Right lung (tissue), 10 donors: ENCODE data around the gene TCHP. TPM values are rescaled to one million over a fixed set of nuclear protein-coding genes. Genes with fewer than 3 reads are reported as not detected.
"Not testable (repeated sequence)": the region's sequence is repeated elsewhere in the genome, so short reads cannot be mapped to it uniquely, and the experiment has no call there.

Experiments used
- DNase-seq, 2 donors: peaks; one replicate each; pipeline ENCODE4 v3.0.0-alpha.2; 2013
- long read RNA-seq, 8 donors: transcript quantifications; one replicate each; lab custom pipeline, GENCODE V29; 2026
- polyA plus RNA-seq, 5 donors: library from polyadenylated mRNA; unstranded; fragments of 120-200 nt; gene quantifications; one replicate each; pipeline versions ENCODE4 v1.2.1 to v1.2.3, GENCODE V29; 2013; ENCODE audit warnings: inconsistent platforms in 1 of 5, low replicate concordance in 1 of 5; ENCODE audit not compliant: insufficient read length in 5 of 5, insufficient read depth in 1 of 5

The TCHP gene
- polyA plus RNA-seq: 10 to 100 TPM; 19.8 to 26.0 (median 20.7) TPM
- long read RNA-seq, donor 1, partial matches to known transcripts: 6 of 8 reads
- long read RNA-seq, donor 1, other reads (novel, unspliced or antisense): 0 of 8 reads
- long read RNA-seq, donor 2, partial matches to known transcripts: 0 of 4 reads
- long read RNA-seq, donor 2, other reads (novel, unspliced or antisense): 0 of 4 reads
- long read RNA-seq, donor 3, partial matches to known transcripts: 0 of 2 reads
- long read RNA-seq, donor 3, other reads (novel, unspliced or antisense): 0 of 2 reads
- long read RNA-seq, donor 4, partial matches to known transcripts: 5 of 7 reads
- long read RNA-seq, donor 4, other reads (novel, unspliced or antisense): 0 of 7 reads
- long read RNA-seq, donor 5, partial matches to known transcripts: 0 of 5 reads
- long read RNA-seq, donor 5, other reads (novel, unspliced or antisense): 0 of 5 reads
- long read RNA-seq, donor 6, partial matches to known transcripts: 17 of 19 reads
- long read RNA-seq, donor 6, other reads (novel, unspliced or antisense): 0 of 19 reads
- long read RNA-seq, donor 7, partial matches to known transcripts: 0 of 6 reads
- long read RNA-seq, donor 7, other reads (novel, unspliced or antisense): 0 of 6 reads
- long read RNA-seq, donor 8, partial matches to known transcripts: 0 of 2 reads
- long read RNA-seq, donor 8, other reads (novel, unspliced or antisense): 0 of 2 reads

- peak; percentile 87 to 88 for DNase-seq
Observed at GRCh38 chr12:109899783-109900751, at the start of gene TCHP. Gene TCHP, plus strand, starts transcription at chr12:109900274. Its CDS starts 2,753 bp downstream, at chr12:109903027.

GRCh38 chr12:109850518-109850917, 49.6 kb upstream of the TCHP start:
- DNase-seq: not testable (repeated sequence)

- no peak for DNase-seq
Observed at GRCh38 chr12:109855377-109855776, 44.7 kb upstream of the TCHP start.

GRCh38 chr12:109857715-109858114, 42.4 kb upstream of the TCHP start:
- no peak for DNase-seq

- no peak for DNase-seq
Observed at GRCh38 chr12:109858764-109859163, 41.3 kb upstream of the TCHP start.

- DNase-seq: no peak
Observed at GRCh38 chr12:109860977-109861376, 39.1 kb upstream of the TCHP start.

- DNase-seq: no peak
Observed at GRCh38 chr12:109861689-109862314, 38.3 kb upstream of the TCHP start.

GRCh38 chr12:109862491-109862890, 37.6 kb upstream of the TCHP start:
- DNase-seq: not testable (repeated sequence)

GRCh38 chr12:109863847-109864712, 36.0 kb upstream of the TCHP start:
- peak in 1 of 2 donors; percentile 22 for DNase-seq

GRCh38 chr12:109864916-109865315, 35.2 kb upstream of the TCHP start:
- peak; percentile 32 to 39 for DNase-seq

- no peak for DNase-seq
Observed at GRCh38 chr12:109868182-109869051, 31.7 kb upstream of the TCHP start.

GRCh38 chr12:109870648-109871047, 29.4 kb upstream of the TCHP start:
- no peak for DNase-seq

- DNase-seq: no peak
Observed at GRCh38 chr12:109871668-109872314, 28.3 kb upstream of the TCHP start.

GRCh38 chr12:109873653-109874052, 26.4 kb upstream of the TCHP start:
- DNase-seq: no peak

GRCh38 chr12:109875572-109876131, 24.4 kb upstream of the TCHP start:
- peak in 1 of 2 donors; percentile 32 for DNase-seq

GRCh38 chr12:109876406-109876805, 23.7 kb upstream of the TCHP start:
- DNase-seq: no peak

- no peak for DNase-seq
Observed at GRCh38 chr12:109877504-109878246, 22.4 kb upstream of the TCHP start.

GRCh38 chr12:109878247-109878625, 21.8 kb upstream of the TCHP start:
- DNase-seq: no peak
